Thyroid gland (tissue), 4 donors: ENCODE data around the gene HACL1.

ENCODE experiments used
- CTCF ChIP-seq, 6 experiments: fragments of 200-600 bp in 3 of 6; fragments of 450-650 bp in 3 of 6; sonication (generic) in 3 of 6; IDR thresholded peaks; one replicate each; pipeline ENCODE4 v1.5.1; 2016 to 2019; ENCODE audit warnings: antibody characterized with exemption in 6 of 6, mild to moderate bottlenecking in 2 of 6, inconsistent platforms in 1 of 6, moderate library complexity in 1 of 6
- POLR2A ChIP-seq, 2 donors: fragments of 450-650 bp; IDR thresholded peaks; one replicate each; pipeline ENCODE4 v1.6.1; 2017; ENCODE audit warnings: antibody characterized with exemption in 2 of 2, mild to moderate bottlenecking in 2 of 2, moderate library complexity in 1 of 2

GRCh38 chr3:15575446-15575845 lies 25.9 kb downstream of the HACL1 start:
- TF ChIP-seq POLR2A (IDR thresholded peaks at IDR 0.05) = no peak
- TF ChIP-seq CTCF (IDR thresholded peaks at IDR 0.05) = no peak
